Caco-2 (cell line): ENCODE measurements around the gene BMP4. TPM values are rescaled to one million over a fixed set of nuclear protein-coding genes. Genes with fewer than 3 reads are reported as not detected.
A peak's percentile ranks its signal among the peaks of the same experiment; 100 is the strongest.

Experiments used
- BruUV-seq: library from RNA; stranded (reverse); fragments of 400-500 nt; replicated peaks from 2 replicates; lab custom pipeline; 2021; lab: Mats Ljungman, UMichigan
- CTCF ChIA-PET: fragments of 300-600 bp; sonication (Branson Sonifier 250); formaldehyde crosslinking; loops from one replicate; lab custom pipeline; 2022; ENCODE audit warnings: antibody characterized with exemption; lab: Charles Lee
- POLR2A ChIA-PET: fragments of 300-600 bp; sonication (Branson Sonifier 250); formaldehyde crosslinking; loops from one replicate; lab custom pipeline; 2022; ENCODE audit warnings: antibody characterized with exemption; lab: Charles Lee
- DNase-seq, 2 experiments: peaks; one replicate each; pipeline versions ENCODE4 v3.0.0 to v3.0.0-alpha.2; 2020 to 2022
- H3K27me3 ChIP-seq: replicated peaks from 2 replicates; pipeline ENCODE4 v1.6.0; 2011; ENCODE audit warnings: low read length; ENCODE audit not compliant: control insufficient read depth, insufficient read depth
- H3K36me3 ChIP-seq: 2 replicates; pipeline ENCODE4 v1.5.1; 2011; ENCODE audit warnings: low read length; ENCODE audit not compliant: control insufficient read depth, insufficient read depth
- H3K4me1 ChIP-seq: fragments of 250-450 bp; sonication (Bioruptor Pico); 2 replicates; pipeline ENCODE4 v1.5.1; 2020; ENCODE audit warnings: mild to moderate bottlenecking
- H3K4me3 ChIP-seq: 2 replicates; pipeline ENCODE4 v1.5.1; 2011; ENCODE audit warnings: low read depth, mild to moderate bottlenecking, control low read depth, low read length
- H3K9me3 ChIP-seq: fragments of 250-450 bp; sonication (Bioruptor Pico); 2 replicates; pipeline ENCODE4 v1.5.1; 2020; ENCODE audit warnings: mild to moderate bottlenecking, moderate library complexity
- H3K27ac Mint-ChIP-seq: one replicate; pipeline ENCODE4 v1.8.0; 2022; ENCODE audit warnings: mixed read lengths; ENCODE audit not compliant: unreplicated experiment
- H3K27me3 Mint-ChIP-seq: one replicate; pipeline ENCODE4 v1.8.0; 2022; ENCODE audit warnings: mixed read lengths; ENCODE audit not compliant: insufficient read depth, unreplicated experiment
- H3K36me3 Mint-ChIP-seq: one replicate; pipeline ENCODE4 v1.8.0; 2022; ENCODE audit warnings: mild to moderate bottlenecking, mixed read lengths; ENCODE audit not compliant: insufficient read depth, unreplicated experiment
- H3K4me1 Mint-ChIP-seq: one replicate; pipeline ENCODE4 v1.8.0; 2022; ENCODE audit warnings: low read depth, mixed read lengths; ENCODE audit not compliant: unreplicated experiment
- H3K4me3 Mint-ChIP-seq: one replicate; pipeline ENCODE4 v1.8.0; 2022; ENCODE audit warnings: mild to moderate bottlenecking, moderate library complexity, mixed read lengths; ENCODE audit not compliant: unreplicated experiment
- H3K9me3 Mint-ChIP-seq: one replicate; pipeline ENCODE4 v1.8.0; 2022; ENCODE audit warnings: mixed read lengths; ENCODE audit not compliant: unreplicated experiment
- intact Hi-C: fragments of 100-400 bp; cut with micrococcal nuclease; formaldehyde crosslinking; loops from one replicate; pipeline ENCODE4 v1.10.0; 2022; ENCODE audit not compliant: unreplicated experiment
- total RNA-seq: library from RNA; stranded (reverse); gene quantifications from 2 replicates; pipeline ENCODE4 v1.2.3, GENCODE V29; 2022
- TF ChIP-seq, protein P1 (sequence below), 2 experiments: fragments of 200-600 bp in 1 of 2; IDR thresholded peaks; 1 replicate in 1 of 2; 2 replicates in 1 of 2; pipeline versions ENCODE4 v1.5.1 to v1.8.0; 2011 to 2022; ENCODE audit warnings: antibody characterized with exemption in 1 of 2, control low read depth in 1 of 2, inconsistent platforms in 1 of 2, low read depth in 1 of 2, low read length in 1 of 2, mild to moderate bottlenecking in 1 of 2, moderate library complexity in 1 of 2; ENCODE audit not compliant: insufficient read depth in 1 of 2, severe bottlenecking in 1 of 2, unreplicated experiment in 1 of 2

BMP4 gene
- total RNA-seq, 1 experiment from 2014 or later = 113 TPM

GRCh38 chr14:53934778-53935414 lies 21.7 kb downstream of the BMP4 start:
- no peaks in the 10 kb centered on the region for H3K27me3 ChIP-seq
- intact Hi-C loops = loop anchor here (5.0 kb wide), 1 partner anchor 402 kb away; no protein-coding TSS in a partner anchor
- peaks cover 3% of the 10 kb centered on the region; the same call in 1 of the 2 replicates for H3K9me3 ChIP-seq
- CTCF ChIA-PET = no interaction called here
- Mint-ChIP-seq H3K4me3 (no peak overlapping the region), H3K27ac (no peak overlapping the region), H3K4me1 (peaks cover 18% of the 10 kb centered on the region), H3K36me3 (peaks cover under 1% of the 10 kb centered on the region), H3K9me3 (peaks cover 9% of the 10 kb centered on the region), H3K27me3 (no peaks in the 10 kb centered on the region)
- TF ChIP-seq, protein P1, sequence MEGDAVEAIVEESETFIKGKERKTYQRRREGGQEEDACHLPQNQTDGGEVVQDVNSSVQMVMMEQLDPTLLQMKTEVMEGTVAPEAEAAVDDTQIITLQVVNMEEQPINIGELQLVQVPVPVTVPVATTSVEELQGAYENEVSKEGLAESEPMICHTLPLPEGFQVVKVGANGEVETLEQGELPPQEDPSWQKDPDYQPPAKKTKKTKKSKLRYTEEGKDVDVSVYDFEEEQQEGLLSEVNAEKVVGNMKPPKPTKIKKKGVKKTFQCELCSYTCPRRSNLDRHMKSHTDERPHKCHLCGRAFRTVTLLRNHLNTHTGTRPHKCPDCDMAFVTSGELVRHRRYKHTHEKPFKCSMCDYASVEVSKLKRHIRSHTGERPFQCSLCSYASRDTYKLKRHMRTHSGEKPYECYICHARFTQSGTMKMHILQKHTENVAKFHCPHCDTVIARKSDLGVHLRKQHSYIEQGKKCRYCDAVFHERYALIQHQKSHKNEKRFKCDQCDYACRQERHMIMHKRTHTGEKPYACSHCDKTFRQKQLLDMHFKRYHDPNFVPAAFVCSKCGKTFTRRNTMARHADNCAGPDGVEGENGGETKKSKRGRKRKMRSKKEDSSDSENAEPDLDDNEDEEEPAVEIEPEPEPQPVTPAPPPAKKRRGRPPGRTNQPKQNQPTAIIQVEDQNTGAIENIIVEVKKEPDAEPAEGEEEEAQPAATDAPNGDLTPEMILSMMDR (IDR thresholded peaks at IDR 0.05; ENCODE audit: insufficient read depth in 1 of 2, low read depth in 1 of 2, low read length in 1 of 2, severe bottlenecking in 1 of 2, unreplicated experiment in 1 of 2) = no peak
- POLR2A ChIA-PET = no interaction called here
- peaks cover 19% of the 10 kb centered on the region for H3K4me1 ChIP-seq
- no peak overlapping the region for H3K4me3 ChIP-seq
- no TSS peak for BruUV-seq
- no peak for DNase-seq
- no peaks in the 10 kb centered on the region for H3K36me3 ChIP-seq

GRCh38 chr14:53932966-53933365 lies 23.7 kb downstream of the BMP4 start:
- Mint-ChIP-seq H3K36me3 (no peaks in the 10 kb centered on the region), H3K9me3 (peaks cover 9% of the 10 kb centered on the region), H3K4me3 (no peak overlapping the region), H3K27ac (no peak overlapping the region), H3K4me1 (peaks cover 11% of the 10 kb centered on the region), H3K27me3 (no peaks in the 10 kb centered on the region)
- H3K9me3 ChIP-seq = peaks cover 3% of the 10 kb centered on the region; the same call in 1 of the 2 replicates
- no peak overlapping the region for H3K4me3 ChIP-seq
- H3K4me1 ChIP-seq = peaks cover 19% of the 10 kb centered on the region
- ChIA-PET POLR2A (no interaction called here), CTCF (no interaction called here)
- no peaks in the 10 kb centered on the region for H3K36me3 ChIP-seq
- BruUV-seq = no TSS peak
- no peak for DNase-seq
- H3K27me3 ChIP-seq = no peaks in the 10 kb centered on the region
- intact Hi-C loops = loop anchor here (5.0 kb wide), 1 partner anchor 404 kb away; no protein-coding TSS in a partner anchor
- TF ChIP-seq, protein P1 (IDR thresholded peaks at IDR 0.05; ENCODE audit: insufficient read depth in 1 of 2, low read depth in 1 of 2, low read length in 1 of 2, severe bottlenecking in 1 of 2, unreplicated experiment in 1 of 2) = no peak

- H3K4me3 ChIP-seq = no peak overlapping the region
- POLR2A ChIA-PET = interaction anchor here (0.6 kb wide), 1 partner anchor 322 kb away, joined by 3 read pairs; no protein-coding TSS in a partner anchor
- intact Hi-C loops = loop anchor here (1.0 to 5.0 kb wide), 4 partner anchors 26 to 407 kb away; partner anchors contain the start of gene BMP4
- no peaks in the 10 kb centered on the region for H3K27me3 ChIP-seq
- H3K4me1 ChIP-seq = peaks cover 39% of the 10 kb centered on the region
- CTCF ChIA-PET = interaction anchor here (0.6 to 2.9 kb wide), 10 partner anchors 8 to 418 kb away, joined by 3 to 16 read pairs (median 5); partner anchors contain the start of gene BMP4
- BruUV-seq = no TSS peak
- peak overlapping the region; percentile 68 for H3K27ac Mint-ChIP-seq
- peaks cover 13% of the 10 kb centered on the region for H3K9me3 Mint-ChIP-seq
- no peaks in the 10 kb centered on the region for H3K9me3 ChIP-seq
- H3K27me3 Mint-ChIP-seq = no peaks in the 10 kb centered on the region
- no peak overlapping the region for H3K4me3 Mint-ChIP-seq
- DNase-seq = peak; percentile 82 to 84
- H3K4me1 Mint-ChIP-seq = peaks cover 37% of the 10 kb centered on the region
- H3K36me3 ChIP-seq = no peaks in the 10 kb centered on the region
- H3K36me3 Mint-ChIP-seq = no peaks in the 10 kb centered on the region
- TF ChIP-seq, protein P1 (IDR thresholded peaks at IDR 0.05; ENCODE audit: insufficient read depth in 1 of 2, low read depth in 1 of 2, low read length in 1 of 2, severe bottlenecking in 1 of 2, unreplicated experiment in 1 of 2) = peak; percentile 93 to 98
These were observed 26.5 kb downstream of the BMP4 start for GRCh38 chr14:53929871-53930715.
